Right ventricle myocardium superior (tissue), 1 donor: ENCODE measurements around the gene CCDC87. TPM values are rescaled to one million over a fixed set of nuclear protein-coding genes. Genes with fewer than 3 reads are reported as not detected.
A peak's percentile ranks its signal among the peaks of the same experiment; 100 is the strongest.
"Not testable (repeated sequence)": the region's sequence is repeated elsewhere in the genome, so short reads cannot be mapped to it uniquely, and the experiment has no call there.

Experiments used
- ATAC-seq: fragments of 200-7000 bp; cut with Tn5 transposase; one replicate; pipeline ENCODE4 v1.9.1; 2020; ENCODE audit warnings: mild to moderate bottlenecking; ENCODE audit not compliant: poor library complexity
- DNase-seq: peaks from one replicate; pipeline ENCODE4 v3.0.0-alpha.2; 2020
- intact Hi-C: fragments of 100-400 bp; cut with DNase I; formaldehyde crosslinking; loops from one replicate; pipeline ENCODE4 v1.11.2; 2022
- total RNA-seq: library from RNA; stranded (reverse); fragmentation: NEBNext Ultra II Directional; extraction: Animal tissue kit (Norgen Biotek cat#: 25700); gene quantifications from one replicate; pipeline ENCODE4 v1.2.1, GENCODE V29; 2021
- donor health status: DM: no; HTN: yes; CAD: no; lungs with severe emphysema.

CCDC87 gene
- total RNA-seq, 1 donor from 2014 or later: 0.24 TPM

DNA sequence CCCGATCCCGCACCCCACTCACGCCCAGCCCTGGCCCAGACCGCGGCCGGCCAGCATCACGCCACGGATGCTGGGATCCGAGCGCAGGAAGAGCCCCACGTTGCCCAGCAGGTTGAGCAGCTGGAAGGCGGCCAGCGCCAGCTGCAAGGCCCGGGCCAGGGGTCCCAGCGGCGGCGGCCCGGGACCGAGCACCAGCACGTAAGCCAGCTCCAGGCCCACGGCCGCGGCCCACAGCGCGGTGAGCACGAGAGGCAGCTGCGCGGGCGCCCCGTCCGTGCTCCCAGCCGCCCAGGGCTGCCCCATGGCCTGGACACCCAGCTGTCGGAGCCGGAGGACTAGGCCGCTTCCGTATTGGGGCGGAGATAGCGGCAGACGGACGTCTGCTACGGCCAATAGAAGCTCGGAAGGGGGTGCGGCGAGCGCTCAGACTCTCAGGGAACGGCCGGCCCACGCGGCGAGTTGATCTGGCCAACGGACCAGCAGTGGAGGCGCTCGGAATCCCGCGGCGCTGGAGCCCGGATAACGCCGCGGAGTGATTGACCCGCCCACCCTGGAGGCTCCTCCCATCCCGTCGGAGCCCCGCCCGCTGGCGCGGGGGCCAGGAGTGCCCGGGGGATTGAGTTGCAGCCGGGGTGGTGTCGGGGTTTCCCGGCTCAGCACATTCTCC, 47.0 kb downstream of the CCDC87 start, which contains the start of gene ZDHHC24:
Gene ZDHHC24 (minus strand): TSS at position 348 of the 667 bp plus-strand sequence. CDS start 45 bp downstream, at position 303.
- ATAC-seq (peak; percentile 99), DNase-seq (peak; percentile 99)
- intact Hi-C loops: no loop called here

DNA sequence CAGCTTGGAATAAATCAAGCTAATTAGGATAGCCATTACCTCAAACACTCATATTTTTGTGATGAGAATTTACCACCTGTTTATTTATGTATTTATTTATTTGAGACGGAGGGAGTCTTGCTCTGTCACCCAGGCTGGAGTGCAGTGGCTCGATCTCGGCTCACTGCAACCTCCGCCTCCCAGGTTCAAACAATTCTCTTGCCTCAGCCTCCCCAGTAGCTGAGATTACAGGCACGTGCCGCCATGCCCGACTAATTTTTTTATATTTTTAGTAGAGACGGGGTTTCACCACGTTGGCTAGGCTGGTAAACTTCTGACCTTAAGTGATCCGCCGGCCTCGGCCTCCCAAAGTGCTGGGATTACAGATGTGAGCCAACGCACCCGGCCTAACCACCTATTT, 47.9 kb downstream of the CCDC87 start:
- DNase-seq, intact Hi-C loops, ATAC-seq: not testable (repeated sequence)

DNA sequence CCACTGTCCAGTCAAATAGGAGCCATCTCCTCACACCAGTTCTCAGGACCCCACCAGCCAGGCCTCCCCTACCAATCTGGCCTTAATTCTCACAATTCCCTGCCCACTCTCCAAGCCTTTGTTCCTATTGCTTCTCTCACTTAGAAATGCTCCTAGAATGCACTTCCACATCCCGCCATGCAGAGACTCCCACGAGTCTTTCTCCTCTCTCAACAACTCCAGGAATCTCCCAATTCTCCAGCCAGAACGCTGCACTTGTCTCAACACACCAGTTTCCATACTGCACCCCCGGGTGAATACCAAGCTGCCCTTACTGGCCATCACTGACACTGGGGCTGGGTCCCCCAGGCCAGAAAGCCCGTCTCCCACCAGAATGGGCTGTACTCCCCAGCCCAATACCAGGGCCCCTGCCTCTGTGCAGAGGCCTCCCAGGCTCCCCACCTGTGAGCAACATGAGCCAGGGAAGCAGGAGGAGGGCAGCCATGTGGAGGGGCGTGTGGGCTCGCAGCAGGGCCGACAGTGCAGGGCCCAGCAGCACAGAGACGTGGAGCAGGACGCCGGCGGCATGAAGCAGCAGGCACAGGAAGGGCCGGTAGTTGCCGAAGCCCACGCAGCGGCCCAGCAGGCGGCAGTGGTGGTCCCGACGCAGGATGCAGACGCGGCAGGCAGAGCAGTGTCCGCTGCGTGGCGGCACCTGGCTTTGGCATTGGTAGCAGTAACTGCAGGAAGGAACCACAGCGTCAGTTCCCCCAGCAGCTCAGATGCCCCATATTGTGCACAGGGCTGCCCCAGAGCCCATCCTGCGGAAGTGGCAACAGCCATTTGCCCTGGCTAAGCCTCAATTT, 49.4 kb downstream of the CCDC87 start:
- intact Hi-C loops: no loop called here
- DNase-seq (peak; percentile 67), ATAC-seq (no peak)

DNA sequence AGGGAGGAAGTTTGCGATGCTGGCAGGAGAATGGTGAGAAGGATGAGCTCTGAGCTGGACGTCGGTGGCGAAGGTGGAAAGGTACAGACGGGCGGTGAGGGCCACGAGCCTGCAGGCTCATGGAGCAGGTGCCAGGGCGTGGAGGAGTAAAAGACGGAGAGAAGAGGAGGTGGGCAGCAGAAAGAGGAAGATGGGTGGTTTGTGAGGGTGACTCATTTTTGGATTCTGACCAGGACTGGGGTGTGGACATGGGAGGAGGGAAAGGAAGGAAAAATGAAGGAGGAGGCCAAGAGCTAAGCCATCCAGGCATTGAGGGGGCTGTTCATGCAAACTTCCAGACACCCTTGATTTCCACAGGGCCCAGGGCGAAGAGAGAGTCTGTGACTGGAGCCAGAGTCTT, 50.5 kb downstream of the CCDC87 start:
- no peak for ATAC-seq
- no peak for DNase-seq
- intact Hi-C loops: no loop called here

DNA sequence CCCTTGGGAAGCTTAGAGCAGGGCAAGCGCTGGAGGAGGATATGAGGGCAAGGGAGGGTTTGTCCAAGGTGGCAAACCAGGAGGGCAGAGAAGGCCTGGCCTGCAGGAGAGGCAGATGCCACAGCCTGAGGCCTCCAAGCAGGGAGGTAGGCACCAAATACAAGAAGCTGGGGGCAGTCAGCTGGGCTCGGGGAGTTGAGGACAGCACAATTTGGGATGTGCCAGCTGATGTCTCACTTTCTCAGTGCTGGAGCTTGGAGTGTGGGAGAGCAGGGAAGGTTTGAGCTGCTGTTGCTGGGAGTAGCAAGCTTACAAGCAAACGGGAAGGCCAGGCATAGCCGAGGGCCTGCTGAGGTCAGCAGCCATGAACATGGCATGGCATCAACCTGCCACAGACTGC, 51.0 kb downstream of the CCDC87 start:
- intact Hi-C loops: no loop called here
- ATAC-seq (no peak), DNase-seq (no peak)

DNA sequence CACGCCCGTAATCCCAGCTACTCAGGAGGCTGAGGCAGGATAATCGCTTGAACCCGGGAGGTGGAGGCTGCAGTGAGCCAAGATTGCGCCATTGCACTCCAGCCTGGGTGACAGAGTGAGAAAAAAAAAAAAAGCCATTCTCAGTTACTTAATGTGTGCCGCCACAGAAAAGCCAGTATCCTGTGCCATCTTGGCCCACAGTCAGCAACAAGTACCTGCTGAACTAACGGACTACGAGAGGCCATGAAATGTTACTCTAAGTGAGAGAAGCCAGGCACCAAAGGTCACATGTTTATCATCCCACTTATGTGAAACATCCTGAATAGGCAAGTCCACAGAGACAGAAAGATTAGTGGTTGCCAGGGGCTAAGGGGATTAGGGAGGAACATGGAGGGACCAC, 52.3 kb downstream of the CCDC87 start:
- DNase-seq, intact Hi-C loops, ATAC-seq: not testable (repeated sequence)

Other genes with a start within 250 kb of the CCDC87 start
- gene BRMS1, start 248.0 kb downstream of the CCDC87 start, total RNA-seq: 15.1 TPM
- 51.3 TPM for gene B4GAT1, start 245.4 kb downstream of the CCDC87 start, total RNA-seq
- gene SLC29A2, start 221.3 kb downstream of the CCDC87 start, total RNA-seq: 16.3 TPM
- not detected for gene NPAS4, start 172.0 kb downstream of the CCDC87 start, total RNA-seq
- gene MRPL11, start 154.2 kb downstream of the CCDC87 start, total RNA-seq: 52.6 TPM
- gene PELI3, start 126.2 kb downstream of the CCDC87 start, total RNA-seq: 8.9 TPM
- 11.1 TPM for gene DPP3, start 112.6 kb downstream of the CCDC87 start, total RNA-seq
- 12.1 TPM for gene BBS1, start 82.4 kb downstream of the CCDC87 start, total RNA-seq
- gene ZDHHC24, start 47.0 kb downstream of the CCDC87 start, total RNA-seq: 4.4 TPM
- gene ACTN3, start 46.2 kb downstream of the CCDC87 start, total RNA-seq: not detected
- gene CTSF, start 24.5 kb downstream of the CCDC87 start, total RNA-seq: 59.3 TPM
- gene CCS, start 122 bp upstream of the CCDC87 start, total RNA-seq: 25.8 TPM
- 28.7 TPM for gene RBM14, start 23.6 kb upstream of the CCDC87 start, total RNA-seq
- gene RBM4, start 45.6 kb upstream of the CCDC87 start, total RNA-seq: 73.4 TPM
- 11.2 TPM for gene RBM4B, start 84.8 kb upstream of the CCDC87 start, total RNA-seq
- 1.3 TPM for gene SPTBN2, start 136.2 kb upstream of the CCDC87 start, total RNA-seq